HCT116 (cell line): ENCODE data around the gene GFY. TPM values are rescaled to one million over a fixed set of nuclear protein-coding genes. Genes with fewer than 3 reads are reported as not detected.
A peak's percentile ranks its signal among the peaks of the same experiment; 100 is the strongest.

Experiments
- ATAC-seq: fragments of 200-7000 bp; cut with Tn5 transposase; 2 replicates; pipeline ENCODE4 v1.9.1; 2020; ENCODE audit warnings: mild to moderate bottlenecking, moderate library complexity
- BruUV-seq: library from RNA; stranded (reverse); fragments of 400-500 nt; replicated peaks from 2 replicates; lab custom pipeline; 2021; lab: Mats Ljungman, UMichigan
- CTCF ChIA-PET: fragments of 300-600 bp; sonication (Branson Sonifier 250); formaldehyde crosslinking; loops from one replicate; lab custom pipeline; 2021; ENCODE audit warnings: antibody characterized with exemption; lab: Charles Lee
- POLR2A ChIA-PET: fragments of 300-600, 350-600 bp; sonication (Branson Sonifier 250); formaldehyde crosslinking; loops from one replicate; lab custom pipeline; 2021; ENCODE audit warnings: antibody characterized with exemption; lab: Charles Lee
- RAD21 ChIA-PET, 2 experiments: fragments of 300-600 bp; sonication (Branson Sonifier 250); formaldehyde crosslinking; loops; one replicate each; lab custom pipeline; 2023; ENCODE audit warnings: low total read pairs in 2 of 2; ENCODE audit not compliant: uncharacterized antibody in 2 of 2, unreplicated experiment in 2 of 2, low non-redundant PET in 1 of 2; lab: Charles Lee
- DNase-seq: peaks from one replicate; pipeline ENCODE4 v3.0.0-alpha.2; 2010; ENCODE audit warnings: low read depth, low spot score
- H2AFZ ChIP-seq: fragments of 200-600 bp; shearing (Covaris generic), sonication (generic); 2 replicates; pipeline ENCODE4 v1.6.1; 2017; ENCODE audit warnings: low read depth, mixed run types, mixed read lengths, antibody characterized with exemption, low read length; ENCODE audit not compliant: poor library complexity, severe bottlenecking
- H3K27ac ChIP-seq: 2 replicates; pipeline ENCODE4 v1.5.1; 2012; ENCODE audit warnings: low read depth, low read length
- H3K27me3 ChIP-seq: fragments of 200-600 bp; sonication (generic); 2 replicates; pipeline ENCODE4 v1.6.1; 2016; ENCODE audit warnings: mixed run types, low read length, mixed read lengths; ENCODE audit not compliant: insufficient read depth
- H3K36me3 ChIP-seq, 2 experiments: fragments of 200-500 bp in 1 of 2; fragments of 200-600 bp in 1 of 2; sonication (Bioruptor generic) in 1 of 2; sonication (generic) in 1 of 2; 2 replicates each; pipeline versions ENCODE4 v1.5.1 to v1.6.1; 2014 to 2016; ENCODE audit warnings: low read length in 2 of 2, inconsistent platforms in 1 of 2, mixed read lengths in 1 of 2, mixed run types in 1 of 2; ENCODE audit not compliant: insufficient read depth in 2 of 2, control insufficient read depth in 1 of 2
- H3K4me1 ChIP-seq, 2 experiments: fragments of 200-600 bp in 1 of 2; sonication (generic) in 1 of 2; 2 replicates each; pipeline versions ENCODE4 v1.5.1 to v1.6.1; 2012 to 2017; ENCODE audit warnings: low read length in 2 of 2, inconsistent platforms in 1 of 2, mild to moderate bottlenecking in 1 of 2, mixed read lengths in 1 of 2, mixed run types in 1 of 2, moderate library complexity in 1 of 2; ENCODE audit not compliant: insufficient read depth in 2 of 2, control insufficient read depth in 1 of 2
- H3K4me2 ChIP-seq: fragments of 200-600 bp; sonication (generic); 2 replicates; pipeline ENCODE4 v1.6.1; 2017; ENCODE audit warnings: mixed run types, low read length, mixed read lengths
- H3K4me3 ChIP-seq, 2 experiments: fragments of 200-600 bp in 1 of 2; sonication (generic) in 1 of 2; replicated peaks in 1 of 2; 2 replicates each; pipeline ENCODE4 v1.5.1; 2011 to 2016; ENCODE audit warnings: low read length in 2 of 2, control low read depth in 1 of 2, low read depth in 1 of 2, mild to moderate bottlenecking in 1 of 2, mixed read lengths in 1 of 2, mixed run types in 1 of 2
- H3K79me2 ChIP-seq: fragments of 200-600 bp; sonication (generic); 2 replicates; pipeline ENCODE4 v1.6.1; 2017; ENCODE audit warnings: mild to moderate bottlenecking, mixed run types, low read length, moderate library complexity, mixed read lengths; ENCODE audit not compliant: insufficient read depth
- H3K9ac ChIP-seq: fragments of 200-600 bp; sonication (generic); 2 replicates; pipeline ENCODE4 v1.6.1; 2016; ENCODE audit warnings: low read length, mixed read lengths
- H3K9me2 ChIP-seq: fragments of 200-600 bp; sonication (generic), shearing (Covaris generic); 2 replicates; pipeline ENCODE4 v1.6.1; 2017; ENCODE audit warnings: mixed run types, mild to moderate bottlenecking, moderate library complexity; ENCODE audit not compliant: insufficient read depth
- H3K9me3 ChIP-seq, 2 experiments: fragments of 200-500 bp in 1 of 2; fragments of 200-600 bp in 1 of 2; sonication (Bioruptor generic) in 1 of 2; sonication (generic) in 1 of 2; 2 replicates each; pipeline ENCODE4 v1.6.1; 2014 to 2017; ENCODE audit warnings: low read length in 2 of 2, mixed read lengths in 2 of 2, inconsistent platforms in 1 of 2, low read depth in 1 of 2, mild to moderate bottlenecking in 1 of 2, mixed run types in 1 of 2, moderate library complexity in 1 of 2; ENCODE audit not compliant: control insufficient read depth in 1 of 2, insufficient read depth in 1 of 2
- H4K20me1 ChIP-seq: fragments of 200-600 bp; sonication (generic), shearing (Covaris generic); 2 replicates; pipeline ENCODE4 v1.6.1; 2017; ENCODE audit warnings: mixed run types, mild to moderate bottlenecking, moderate library complexity; ENCODE audit not compliant: insufficient read depth
- CBX3 ChIP-seq: IDR thresholded peaks from 2 replicates; pipeline ENCODE4 v1.6.1; 2012; ENCODE audit warnings: low read depth
- CEBPB ChIP-seq: IDR thresholded peaks from 2 replicates; pipeline ENCODE4 v1.6.1; 2012; ENCODE audit warnings: low read depth
- CTCF ChIP-seq, 3 experiments: fragments of 200-600 bp in 1 of 3; sonication (generic) in 1 of 3; IDR thresholded peaks in 2 of 3; conservative IDR thresholded peaks in 1 of 3; 2 replicates each; pipeline ENCODE4 v1.5.1; 2012 to 2017; ENCODE audit warnings: low read depth in 2 of 3, low read length in 2 of 3, antibody characterized with exemption in 1 of 3, borderline replicate concordance in 1 of 3, control low read depth in 1 of 3, mild to moderate bottlenecking in 1 of 3, mixed read lengths in 1 of 3, mixed run types in 1 of 3, moderate library complexity in 1 of 3; ENCODE audit not compliant: insufficient read depth in 1 of 3
- EGR1 ChIP-seq: IDR thresholded peaks from 2 replicates; pipeline ENCODE4 v1.6.1; 2012; ENCODE audit warnings: low read depth
- EZH2phosphoT487 ChIP-seq: fragments of 200-600 bp; IDR thresholded peaks from 2 replicates; pipeline ENCODE4 v1.6.1; 2018; ENCODE audit warnings: antibody characterized with exemption, borderline replicate concordance
- FOSL1 ChIP-seq: IDR thresholded peaks from 2 replicates; pipeline ENCODE4 v1.6.1; 2012; ENCODE audit warnings: low read depth
- JUND ChIP-seq: IDR thresholded peaks from 2 replicates; pipeline ENCODE4 v1.6.1; 2012
- POLR2AphosphoS5 ChIP-seq: IDR thresholded peaks from 2 replicates; pipeline ENCODE4 v1.6.1; 2011; ENCODE audit warnings: mild to moderate bottlenecking, low read depth, low read length, moderate library complexity
- RAD21 ChIP-seq: IDR thresholded peaks from 2 replicates; pipeline ENCODE4 v1.6.1; 2012; ENCODE audit warnings: low read depth, mild to moderate bottlenecking
- SIN3A ChIP-seq: IDR thresholded peaks from 2 replicates; pipeline ENCODE4 v1.6.1; 2012; ENCODE audit warnings: low read depth
- SP1 ChIP-seq: IDR thresholded peaks from 2 replicates; pipeline ENCODE4 v1.6.1; 2012; ENCODE audit warnings: low read depth
- SRF ChIP-seq: IDR thresholded peaks from 2 replicates; pipeline ENCODE4 v1.6.1; 2012; ENCODE audit warnings: low read depth
- TCF7L2 ChIP-seq: IDR thresholded peaks from 2 replicates; pipeline ENCODE4 v1.7.0; 2011; ENCODE audit warnings: borderline replicate concordance, inconsistent platforms; ENCODE audit not compliant: insufficient read depth, insufficient read length; ENCODE audit errors: extremely low read depth
- ZBTB33 ChIP-seq: IDR thresholded peaks from 2 replicates; pipeline ENCODE4 v1.6.1; 2011; ENCODE audit warnings: mild to moderate bottlenecking, low read length, moderate library complexity; ENCODE audit not compliant: insufficient replicate concordance; ENCODE audit errors: extremely low read depth
- intact Hi-C: fragments of 100-400 bp; cut with micrococcal nuclease; formaldehyde crosslinking; loops from 2 replicates; pipeline ENCODE4 v1.10.0; 2022
- total RNA-seq: library from RNA; stranded (reverse); gene quantifications from one replicate; pipeline ENCODE4 v1.2.1, GENCODE V29; 2021; ENCODE audit not compliant: unreplicated experiment
- TF ChIP-seq, protein P1 (sequence below): IDR thresholded peaks from 2 replicates; pipeline ENCODE4 v1.6.1; 2012

GFY gene
- total RNA-seq, 1 experiment from 2014 or later, result 2.6 TPM

GRCh38 chr19:49458567-49458903, 33.3 kb downstream of the GFY start:
- H3K9ac ChIP-seq, result no peak overlapping the region
- BruUV-seq, result no TSS peak

DNA sequence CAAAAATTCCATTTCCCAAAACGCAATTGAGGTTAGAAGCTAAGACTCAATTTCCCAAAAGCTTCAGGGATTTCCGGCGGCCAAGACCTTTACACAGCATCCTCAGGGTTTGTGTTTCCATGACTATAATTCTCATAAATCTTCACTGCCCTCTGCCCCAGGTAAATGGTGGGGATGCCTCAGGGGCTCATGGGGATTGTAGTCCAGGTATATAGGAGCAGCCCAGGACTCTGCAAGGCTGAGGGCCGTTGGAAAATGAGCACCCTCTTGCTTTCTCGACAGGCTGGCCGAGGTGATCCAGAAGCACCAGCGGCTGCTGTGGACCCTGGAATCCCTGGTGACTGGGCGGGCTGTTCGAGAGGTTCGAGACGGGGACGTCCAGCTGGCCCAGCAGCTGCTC, 34.2 kb downstream of the GFY start:
- CTCF ChIA-PET, result no interaction called here
- H3K9ac ChIP-seq, result no peak overlapping the region
- POLR2A ChIA-PET, result no interaction called here
- no peaks in the 10 kb centered on the region for H3K36me3 ChIP-seq
- peaks cover 2 to 3% of the 10 kb centered on the region in 2 experiments; a peak in 2 of 4 replicates for H3K4me1 ChIP-seq
- no peaks in the 10 kb centered on the region for H3K27me3 ChIP-seq
- intact Hi-C loops, result no loop called here
- RAD21 ChIA-PET, result no interaction called here
- H3K9me2 ChIP-seq, result no peaks in the 10 kb centered on the region
- no peaks in the 10 kb centered on the region for H4K20me1 ChIP-seq
- BruUV-seq, result no TSS peak
- no peak overlapping the region for H2AFZ ChIP-seq
- H3K79me2 ChIP-seq, result peaks cover 11% of the 10 kb centered on the region
- DNase-seq (no peak), ATAC-seq (peak; percentile 56)
- H3K4me2 ChIP-seq, result no peak overlapping the region
- H3K27ac ChIP-seq, result no peak overlapping the region
- no peaks in the 10 kb centered on the region for H3K9me3 ChIP-seq
- H3K4me3 ChIP-seq, result no peak overlapping the region
- TF ChIP-seq JUND, result no peak
- TF ChIP-seq EZH2phosphoT487, result no peak
- TF ChIP-seq ZBTB33, result no peak
- TF ChIP-seq CEBPB, result no peak
- TF ChIP-seq SP1, result no peak
- TF ChIP-seq SIN3A, result no peak
- TF ChIP-seq, protein P1, sequence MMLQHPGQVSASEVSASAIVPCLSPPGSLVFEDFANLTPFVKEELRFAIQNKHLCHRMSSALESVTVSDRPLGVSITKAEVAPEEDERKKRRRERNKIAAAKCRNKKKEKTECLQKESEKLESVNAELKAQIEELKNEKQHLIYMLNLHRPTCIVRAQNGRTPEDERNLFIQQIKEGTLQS, result no peak
- no peak for TF ChIP-seq POLR2AphosphoS5
- TF ChIP-seq SRF, result no peak
- no peak for TF ChIP-seq EGR1
- no peak for TF ChIP-seq FOSL1
- no peak for TF ChIP-seq RAD21
- no peak for TF ChIP-seq CTCF (IDR thresholded peaks at IDR 0.05 in 2 of 3, conservative IDR thresholded peaks at IDR 0.05 in 1 of 3; ENCODE audit: borderline replicate concordance in 1 of 3, insufficient read depth in 1 of 3, low read depth in 2 of 3, low read length in 2 of 3)
- TF ChIP-seq CBX3, result no peak

More at GRCh38 chr19:49458567-49458903, 33.3 kb downstream of the GFY start:
- Histone ChIP-seq H3K4me3 (no peak overlapping the region), H3K27ac (no peak overlapping the region), H3K4me1 (peaks cover 6 to 10% of the 10 kb centered on the region in 2 experiments; a peak in 2 of 4 replicates), H3K9me2 (no peaks in the 10 kb centered on the region), H2AFZ (no peak overlapping the region), H3K4me2 (no peak overlapping the region), H3K9me3 (no peaks in the 10 kb centered on the region), H3K79me2 (peaks cover 16% of the 10 kb centered on the region), H3K36me3 (no peaks in the 10 kb centered on the region), H4K20me1 (no peaks in the 10 kb centered on the region), H3K27me3 (no peaks in the 10 kb centered on the region)
- intact Hi-C loops, result no loop called here
- ChIA-PET RAD21 (no interaction called here), POLR2A (no interaction called here), CTCF (no interaction called here)
- no peak for TF ChIP-seq TCF7L2
- DNase-seq (no peak), ATAC-seq (no peak)
